ENCODE data around the gene SUSD6. TPM values are rescaled to one million over a fixed set of nuclear protein-coding genes. Genes with fewer than 3 reads are reported as not detected.

The SUSD6 gene
- total and polyA plus RNA-seq, 4 donors, result 6.8 to 10.8 (median 7.6) TPM

DNA sequence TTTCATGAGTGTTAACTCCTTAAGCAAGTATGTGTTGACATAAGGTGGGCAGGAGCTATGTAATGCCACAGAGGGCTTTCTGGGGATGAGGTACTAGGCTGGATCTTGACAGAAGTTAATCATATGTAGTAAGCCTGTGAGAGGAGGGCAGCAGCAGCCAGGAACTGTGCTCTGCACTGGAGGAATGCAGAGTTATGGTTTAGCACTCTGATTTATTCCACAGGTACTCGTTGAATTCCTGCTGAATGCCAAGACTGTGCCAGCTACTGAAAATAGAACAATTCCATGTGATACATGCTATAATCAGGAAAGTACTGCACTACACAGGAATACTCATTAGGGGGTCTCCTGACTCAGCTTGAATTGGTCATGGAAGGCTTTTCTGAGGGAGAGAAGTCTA is 58.7 kb downstream of the SUSD6 start:
- peaks cover 19 to 38% (median 33%) of the 10 kb centered on the region in 4 donors for H3K4me1 ChIP-seq (ENCODE audit: control insufficient read depth in 4 of 4, insufficient read depth in 4 of 4, low read length in 3 of 4)
- no peak overlapping the region for H3K27ac ChIP-seq (ENCODE audit: low read depth in 1 of 2, low read length in 2 of 2)

More for the DNA sequence above, 58.7 kb downstream of the SUSD6 start:
- 79% methylated on average over 1 of the region's 1 CpG for WGBS
- Histone ChIP-seq H3K36me3 (ENCODE audit: control insufficient read depth in 4 of 4, insufficient read depth in 3 of 4, low read depth in 1 of 4, low read length in 3 of 4) (no peaks in the 10 kb centered on the region), H3K27me3 (ENCODE audit: control insufficient read depth in 4 of 4, insufficient read depth in 4 of 4, low read length in 3 of 4) (no peaks in the 10 kb centered on the region), H3K4me3 (ENCODE audit: low read depth in 1 of 3, low read length in 3 of 3) (no peak overlapping the region), H3K9ac (ENCODE audit: low read depth in 1 of 2, low read length in 2 of 2) (no peak overlapping the region), H3K9me3 (ENCODE audit: control insufficient read depth in 4 of 4, low read length in 3 of 4) (no peaks in the 10 kb centered on the region)
- TF ChIP-seq RAD21 (IDR thresholded peaks at IDR 0.05) (no peak), HNF4G (IDR thresholded peaks at IDR 0.05) (no peak), FOXA1 (IDR thresholded peaks at IDR 0.05) (no peak), JUND (IDR thresholded peaks at IDR 0.05) (no peak), FOXA2 (IDR thresholded peaks at IDR 0.05) (no peak), NR2F2 (IDR thresholded peaks at IDR 0.05) (no peak), HNF4A (conservative IDR thresholded peaks at IDR 0.05) (no peak), YY1 (IDR thresholded peaks at IDR 0.05) (no peak), EGR1 (IDR thresholded peaks at IDR 0.05; ENCODE audit: low read depth in 2 of 2) (no peak), GABPA (IDR thresholded peaks at IDR 0.05 in 1 of 2, conservative IDR thresholded peaks at IDR 0.05 in 1 of 2) (no peak), RXRA (IDR thresholded peaks at IDR 0.05) (no peak), SP1 (IDR thresholded peaks at IDR 0.05) (no peak), TAF1 (conservative IDR thresholded peaks at IDR 0.05) (no peak)
- TF ChIP-seq, protein P1, sequence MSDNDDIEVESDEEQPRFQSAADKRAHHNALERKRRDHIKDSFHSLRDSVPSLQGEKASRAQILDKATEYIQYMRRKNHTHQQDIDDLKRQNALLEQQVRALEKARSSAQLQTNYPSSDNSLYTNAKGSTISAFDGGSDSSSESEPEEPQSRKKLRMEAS (IDR thresholded peaks at IDR 0.05), result no peak
- TF ChIP-seq, protein P2, sequence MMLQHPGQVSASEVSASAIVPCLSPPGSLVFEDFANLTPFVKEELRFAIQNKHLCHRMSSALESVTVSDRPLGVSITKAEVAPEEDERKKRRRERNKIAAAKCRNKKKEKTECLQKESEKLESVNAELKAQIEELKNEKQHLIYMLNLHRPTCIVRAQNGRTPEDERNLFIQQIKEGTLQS (IDR thresholded peaks at IDR 0.05), result no peak
- TF ChIP-seq, protein P3, sequence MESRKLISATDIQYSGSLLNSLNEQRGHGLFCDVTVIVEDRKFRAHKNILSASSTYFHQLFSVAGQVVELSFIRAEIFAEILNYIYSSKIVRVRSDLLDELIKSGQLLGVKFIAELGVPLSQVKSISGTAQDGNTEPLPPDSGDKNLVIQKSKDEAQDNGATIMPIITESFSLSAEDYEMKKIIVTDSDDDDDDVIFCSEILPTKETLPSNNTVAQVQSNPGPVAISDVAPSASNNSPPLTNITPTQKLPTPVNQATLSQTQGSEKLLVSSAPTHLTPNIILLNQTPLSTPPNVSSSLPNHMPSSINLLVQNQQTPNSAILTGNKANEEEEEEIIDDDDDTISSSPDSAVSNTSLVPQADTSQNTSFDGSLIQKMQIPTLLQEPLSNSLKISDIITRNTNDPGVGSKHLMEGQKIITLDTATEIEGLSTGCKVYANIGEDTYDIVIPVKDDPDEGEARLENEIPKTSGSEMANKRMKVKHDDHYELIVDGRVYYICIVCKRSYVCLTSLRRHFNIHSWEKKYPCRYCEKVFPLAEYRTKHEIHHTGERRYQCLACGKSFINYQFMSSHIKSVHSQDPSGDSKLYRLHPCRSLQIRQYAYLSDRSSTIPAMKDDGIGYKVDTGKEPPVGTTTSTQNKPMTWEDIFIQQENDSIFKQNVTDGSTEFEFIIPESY (IDR thresholded peaks at IDR 0.05), result no peak
- TF ChIP-seq, protein P4, sequence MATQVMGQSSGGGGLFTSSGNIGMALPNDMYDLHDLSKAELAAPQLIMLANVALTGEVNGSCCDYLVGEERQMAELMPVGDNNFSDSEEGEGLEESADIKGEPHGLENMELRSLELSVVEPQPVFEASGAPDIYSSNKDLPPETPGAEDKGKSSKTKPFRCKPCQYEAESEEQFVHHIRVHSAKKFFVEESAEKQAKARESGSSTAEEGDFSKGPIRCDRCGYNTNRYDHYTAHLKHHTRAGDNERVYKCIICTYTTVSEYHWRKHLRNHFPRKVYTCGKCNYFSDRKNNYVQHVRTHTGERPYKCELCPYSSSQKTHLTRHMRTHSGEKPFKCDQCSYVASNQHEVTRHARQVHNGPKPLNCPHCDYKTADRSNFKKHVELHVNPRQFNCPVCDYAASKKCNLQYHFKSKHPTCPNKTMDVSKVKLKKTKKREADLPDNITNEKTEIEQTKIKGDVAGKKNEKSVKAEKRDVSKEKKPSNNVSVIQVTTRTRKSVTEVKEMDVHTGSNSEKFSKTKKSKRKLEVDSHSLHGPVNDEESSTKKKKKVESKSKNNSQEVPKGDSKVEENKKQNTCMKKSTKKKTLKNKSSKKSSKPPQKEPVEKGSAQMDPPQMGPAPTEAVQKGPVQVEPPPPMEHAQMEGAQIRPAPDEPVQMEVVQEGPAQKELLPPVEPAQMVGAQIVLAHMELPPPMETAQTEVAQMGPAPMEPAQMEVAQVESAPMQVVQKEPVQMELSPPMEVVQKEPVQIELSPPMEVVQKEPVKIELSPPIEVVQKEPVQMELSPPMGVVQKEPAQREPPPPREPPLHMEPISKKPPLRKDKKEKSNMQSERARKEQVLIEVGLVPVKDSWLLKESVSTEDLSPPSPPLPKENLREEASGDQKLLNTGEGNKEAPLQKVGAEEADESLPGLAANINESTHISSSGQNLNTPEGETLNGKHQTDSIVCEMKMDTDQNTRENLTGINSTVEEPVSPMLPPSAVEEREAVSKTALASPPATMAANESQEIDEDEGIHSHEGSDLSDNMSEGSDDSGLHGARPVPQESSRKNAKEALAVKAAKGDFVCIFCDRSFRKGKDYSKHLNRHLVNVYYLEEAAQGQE (IDR thresholded peaks at IDR 0.05), result no peak
- TF ChIP-seq, protein P5, sequence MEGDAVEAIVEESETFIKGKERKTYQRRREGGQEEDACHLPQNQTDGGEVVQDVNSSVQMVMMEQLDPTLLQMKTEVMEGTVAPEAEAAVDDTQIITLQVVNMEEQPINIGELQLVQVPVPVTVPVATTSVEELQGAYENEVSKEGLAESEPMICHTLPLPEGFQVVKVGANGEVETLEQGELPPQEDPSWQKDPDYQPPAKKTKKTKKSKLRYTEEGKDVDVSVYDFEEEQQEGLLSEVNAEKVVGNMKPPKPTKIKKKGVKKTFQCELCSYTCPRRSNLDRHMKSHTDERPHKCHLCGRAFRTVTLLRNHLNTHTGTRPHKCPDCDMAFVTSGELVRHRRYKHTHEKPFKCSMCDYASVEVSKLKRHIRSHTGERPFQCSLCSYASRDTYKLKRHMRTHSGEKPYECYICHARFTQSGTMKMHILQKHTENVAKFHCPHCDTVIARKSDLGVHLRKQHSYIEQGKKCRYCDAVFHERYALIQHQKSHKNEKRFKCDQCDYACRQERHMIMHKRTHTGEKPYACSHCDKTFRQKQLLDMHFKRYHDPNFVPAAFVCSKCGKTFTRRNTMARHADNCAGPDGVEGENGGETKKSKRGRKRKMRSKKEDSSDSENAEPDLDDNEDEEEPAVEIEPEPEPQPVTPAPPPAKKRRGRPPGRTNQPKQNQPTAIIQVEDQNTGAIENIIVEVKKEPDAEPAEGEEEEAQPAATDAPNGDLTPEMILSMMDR (IDR thresholded peaks at IDR 0.05; ENCODE audit: low read depth, low read length, missing input control), result no peak
- DNase-seq (ENCODE audit: low spot score), result no peak

Measured in liver (tissue), 9 donors.